Skeletal muscle tissue (tissue), 4 donors: ENCODE data around the gene WASHC3. TPM values are rescaled to one million over a fixed set of nuclear protein-coding genes. Genes with fewer than 3 reads are reported as not detected.

Experiments used
- H3K27ac ChIP-seq: one replicate; pipeline ENCODE4 v1.7.0; 2013; ENCODE audit warnings: mild to moderate bottlenecking, low read depth, low read length, inconsistent platforms
- H3K27me3 ChIP-seq, 3 donors: one replicate each; pipeline ENCODE4 v1.7.0; 2013; ENCODE audit warnings: low read length in 3 of 3; ENCODE audit not compliant: control insufficient read depth in 3 of 3, insufficient read depth in 3 of 3
- H3K36me3 ChIP-seq, 3 donors: one replicate each; pipeline ENCODE4 v1.7.0; 2013; ENCODE audit warnings: low read length in 3 of 3; ENCODE audit not compliant: control insufficient read depth in 3 of 3, insufficient read depth in 3 of 3
- H3K4me1 ChIP-seq, 3 donors: one replicate each; pipeline ENCODE4 v1.7.0; 2013; ENCODE audit warnings: low read length in 3 of 3, mild to moderate bottlenecking in 3 of 3; ENCODE audit not compliant: control insufficient read depth in 3 of 3, insufficient read depth in 3 of 3
- H3K4me3 ChIP-seq, 3 donors: one replicate each; pipeline ENCODE4 v1.7.0; 2013; ENCODE audit warnings: low read length in 3 of 3
- H3K9ac ChIP-seq, 3 donors: one replicate each; pipeline ENCODE4 v1.7.0; 2013; ENCODE audit warnings: low read length in 3 of 3, mild to moderate bottlenecking in 3 of 3, moderate library complexity in 2 of 3, low read depth in 1 of 3
- H3K9me3 ChIP-seq, 3 donors: one replicate each; pipeline ENCODE4 v1.7.0; 2013; ENCODE audit warnings: low read length in 3 of 3; ENCODE audit not compliant: control insufficient read depth in 3 of 3
- total RNA-seq: library from RNA; depleted of rRNA; stranded (reverse); fragments of >200 nt; gene quantifications from one replicate; pipeline ENCODE4 v1.2.3, GENCODE V29; 2014
- donor health status: Osteomylitis.

The WASHC3 gene
- total RNA-seq, 1 donor from 2014 or later: 40.7 TPM

GRCh38 chr12:102052192-102053061, 9.4 kb downstream of the WASHC3 start:
- Histone ChIP-seq H3K4me1 (no peaks in the 10 kb centered on the region), H3K27ac (no peak overlapping the region), H3K27me3 (no peaks in the 10 kb centered on the region), H3K9ac (no peak overlapping the region), H3K9me3 (no peaks in the 10 kb centered on the region), H3K4me3 (no peak overlapping the region), H3K36me3 (peaks cover 5 to 42% (median 17%) of the 10 kb centered on the region in 3 donors)

- Histone ChIP-seq H3K27ac (no peak overlapping the region), H3K9ac (no peak overlapping the region), H3K36me3 (peaks cover 5 to 42% (median 17%) of the 10 kb centered on the region in 3 donors), H3K4me3 (no peak overlapping the region), H3K9me3 (no peaks in the 10 kb centered on the region), H3K27me3 (no peaks in the 10 kb centered on the region), H3K4me1 (no peaks in the 10 kb centered on the region)
Observed at GRCh38 chr12:102051431-102051965, 10.3 kb downstream of the WASHC3 start.

DNA sequence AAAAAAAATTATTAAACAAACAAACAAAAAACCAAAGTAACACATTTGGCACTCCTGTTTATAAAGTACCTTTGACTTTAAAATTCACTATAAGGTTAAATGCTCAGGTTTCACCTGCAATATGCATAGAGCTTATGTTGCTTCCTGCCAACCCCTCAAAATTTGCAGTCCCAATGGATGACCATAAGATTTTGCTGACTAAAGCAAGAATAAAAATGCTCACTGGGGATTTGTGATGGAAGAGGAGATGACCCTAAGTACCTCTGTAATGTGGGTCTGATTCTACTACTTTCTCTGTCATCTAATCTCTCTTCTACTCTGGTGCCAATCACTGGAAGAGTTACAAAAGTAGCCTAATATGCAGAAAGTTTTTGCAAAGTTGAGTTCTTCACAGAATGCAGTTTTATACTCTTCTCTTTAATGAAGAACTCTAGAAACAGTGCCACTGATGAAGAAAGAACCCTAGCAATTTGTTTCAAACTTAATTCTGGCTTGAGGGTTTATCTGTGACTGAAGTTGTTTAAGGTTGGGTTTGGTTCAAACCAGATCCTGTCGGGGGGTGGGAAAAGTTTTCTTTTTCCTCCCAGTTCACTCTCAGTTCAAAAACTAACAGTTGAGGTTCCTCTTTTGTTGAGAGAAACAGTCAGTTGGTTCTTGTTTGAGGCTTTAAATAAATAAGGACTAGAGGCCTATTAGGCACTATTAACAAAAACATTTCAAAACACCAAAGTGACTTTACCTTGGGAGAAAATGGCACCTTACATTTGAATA, 10.9 kb downstream of the WASHC3 start:
- Histone ChIP-seq H3K4me1 (no peaks in the 10 kb centered on the region), H3K9ac (no peak overlapping the region), H3K4me3 (no peak overlapping the region), H3K27ac (no peak overlapping the region), H3K9me3 (no peaks in the 10 kb centered on the region), H3K36me3 (peaks cover 5 to 36% (median 22%) of the 10 kb centered on the region in 3 donors), H3K27me3 (no peaks in the 10 kb centered on the region)

DNA sequence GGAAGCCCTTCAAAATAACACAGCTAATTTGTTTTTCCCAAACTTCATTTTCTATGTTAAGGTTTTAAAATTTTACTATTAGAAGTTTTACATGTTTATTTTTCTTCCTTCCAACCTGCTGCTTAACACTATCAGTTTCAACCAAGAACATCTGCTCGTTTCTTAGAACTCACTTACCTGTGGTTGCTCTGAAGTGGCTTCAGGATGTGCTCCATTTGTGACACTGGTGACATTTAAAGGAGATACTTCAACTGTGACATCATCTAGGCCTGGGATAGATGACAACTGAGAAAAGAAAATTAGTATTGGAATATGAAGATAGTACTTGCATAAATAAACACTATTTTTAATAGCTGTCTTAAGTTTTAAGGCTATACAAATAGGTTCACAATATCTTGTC, 17.9 kb downstream of the WASHC3 start:
- peaks cover 4 to 42% (median 41%) of the 10 kb centered on the region in 3 donors for H3K36me3 ChIP-seq

DNA sequence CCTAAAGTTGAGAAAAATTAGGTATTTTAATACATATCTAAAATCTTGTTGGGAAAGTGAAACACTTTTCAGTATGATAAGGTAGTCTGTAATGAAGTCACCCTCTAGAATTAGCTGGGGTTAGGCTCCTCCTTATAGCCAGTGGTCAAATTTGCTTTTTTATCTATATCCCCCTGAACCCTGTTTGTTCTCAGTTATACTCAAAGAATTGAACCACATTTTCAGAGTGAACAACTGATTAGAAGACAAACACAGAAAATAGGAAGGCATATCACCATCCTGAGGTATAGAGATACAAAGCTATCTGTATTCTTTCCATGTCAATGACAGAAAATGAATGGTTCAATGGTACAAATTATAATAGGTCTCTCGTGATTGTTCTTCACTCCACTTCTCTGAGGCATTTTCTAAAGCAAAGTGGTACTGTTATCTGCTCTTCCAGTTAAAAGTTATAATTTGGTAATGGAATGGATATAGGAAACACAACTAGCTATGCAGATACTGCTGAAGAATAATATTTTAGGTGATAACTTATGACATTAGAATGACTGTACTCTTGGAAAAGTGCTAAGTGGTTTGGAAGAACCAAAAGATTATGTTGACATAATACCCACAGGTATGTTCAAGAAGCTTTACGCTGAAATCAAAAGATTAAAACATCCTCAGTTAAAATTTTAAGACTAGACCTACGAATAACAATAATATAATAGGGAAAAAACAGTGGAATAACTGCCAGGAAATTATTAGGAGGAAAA, 27.6 kb downstream of the WASHC3 start:
- no peaks in the 10 kb centered on the region for H3K4me1 ChIP-seq
- H3K27me3 ChIP-seq: no peaks in the 10 kb centered on the region
- H3K27ac ChIP-seq: no peak overlapping the region
- no peak overlapping the region for H3K4me3 ChIP-seq
- H3K36me3 ChIP-seq: peaks cover 0 to 34% (median 15%) of the 10 kb centered on the region in 3 donors
- no peaks in the 10 kb centered on the region for H3K9me3 ChIP-seq
- no peak overlapping the region for H3K9ac ChIP-seq

More for the DNA sequence above, 17.9 kb downstream of the WASHC3 start:
- Histone ChIP-seq H3K9ac (no peak overlapping the region), H3K27ac (no peak overlapping the region), H3K4me1 (no peaks in the 10 kb centered on the region), H3K9me3 (no peaks in the 10 kb centered on the region), H3K4me3 (no peak overlapping the region), H3K27me3 (no peaks in the 10 kb centered on the region)

- H3K27me3 ChIP-seq: no peaks in the 10 kb centered on the region
- H3K36me3 ChIP-seq: peaks cover 0 to 26% (median 7%) of the 10 kb centered on the region in 3 donors
- no peaks in the 10 kb centered on the region for H3K4me1 ChIP-seq
- no peak overlapping the region for H3K27ac ChIP-seq
- H3K9ac ChIP-seq: no peak overlapping the region
- H3K9me3 ChIP-seq: no peaks in the 10 kb centered on the region
- H3K4me3 ChIP-seq: no peak overlapping the region
Observed at GRCh38 chr12:102031852-102032251, 29.9 kb downstream of the WASHC3 start.

DNA sequence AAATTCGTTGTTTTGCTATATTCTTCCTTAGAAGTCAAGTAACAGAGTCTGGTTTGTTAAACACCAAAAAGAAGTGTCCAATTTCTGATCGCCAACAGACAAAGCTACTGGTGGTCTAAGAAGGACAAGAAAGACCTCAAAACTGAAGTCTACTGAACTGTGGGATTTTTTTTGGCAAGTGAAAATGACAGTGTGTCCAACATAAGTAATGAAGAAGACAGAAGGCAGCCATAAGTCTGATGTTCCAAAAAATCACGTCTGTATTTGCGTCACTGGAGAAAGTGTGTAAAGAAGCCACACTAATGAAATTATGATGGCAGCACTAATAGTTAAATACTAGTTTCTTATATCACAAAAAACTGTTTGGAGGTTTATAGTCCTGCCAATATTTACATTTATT, 32.6 kb downstream of the WASHC3 start:
- Histone ChIP-seq H3K9me3 (no peaks in the 10 kb centered on the region), H3K9ac (no peak overlapping the region), H3K27ac (no peak overlapping the region), H3K4me1 (no peaks in the 10 kb centered on the region), H3K4me3 (no peak overlapping the region), H3K27me3 (no peaks in the 10 kb centered on the region), H3K36me3 (peaks cover 0 to 22% (median 0%) of the 10 kb centered on the region in 3 donors)

DNA sequence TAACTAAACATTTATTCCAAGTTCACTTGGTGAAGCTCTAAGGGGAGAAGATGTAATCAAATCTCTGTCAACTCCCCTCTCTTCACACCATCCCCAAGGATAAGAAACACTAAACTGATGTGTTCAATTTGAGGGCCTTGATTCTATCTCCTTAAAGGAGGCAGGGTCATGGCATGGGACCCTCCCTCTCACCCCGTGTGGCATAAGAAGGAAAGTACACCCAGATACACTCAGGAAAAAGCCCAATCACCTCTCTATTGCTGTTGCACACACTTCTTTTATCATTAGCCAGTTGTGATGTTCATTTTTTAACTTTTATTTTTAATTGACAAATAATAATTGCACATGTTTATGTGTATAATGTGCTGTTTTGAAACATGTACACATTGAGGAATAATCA, 35.1 kb downstream of the WASHC3 start:
- H3K36me3 ChIP-seq: peaks cover 0 to 19% (median 4%) of the 10 kb centered on the region in 3 donors

DNA sequence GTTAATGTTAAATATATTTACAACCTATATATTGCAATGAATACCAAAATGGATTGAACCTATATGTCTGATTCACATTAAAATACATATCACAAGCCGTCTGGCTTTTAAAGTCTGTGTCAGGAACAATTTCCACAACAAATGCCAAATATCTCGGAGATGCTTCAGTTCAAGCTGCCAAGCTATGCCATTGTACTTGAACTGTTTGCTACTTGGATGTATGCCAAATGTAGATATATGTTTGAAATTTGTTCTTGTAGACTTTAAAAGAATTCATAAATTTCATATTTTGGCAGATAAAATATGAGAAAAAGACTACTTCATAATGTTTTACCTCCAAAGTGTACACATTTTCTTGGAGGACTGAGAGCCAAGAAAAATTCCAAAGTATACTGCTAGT, 37.0 kb downstream of the WASHC3 start:
- peaks cover 0 to 14% (median 4%) of the 10 kb centered on the region in 3 donors for H3K36me3 ChIP-seq
- no peaks in the 10 kb centered on the region for H3K9me3 ChIP-seq
- H3K9ac ChIP-seq: no peak overlapping the region
- no peaks in the 10 kb centered on the region for H3K4me1 ChIP-seq
- H3K27ac ChIP-seq: no peak overlapping the region
- H3K4me3 ChIP-seq: no peak overlapping the region
- H3K27me3 ChIP-seq: no peaks in the 10 kb centered on the region

More for the DNA sequence above, 35.1 kb downstream of the WASHC3 start:
- Histone ChIP-seq H3K4me3 (no peak overlapping the region), H3K27ac (no peak overlapping the region), H3K9ac (no peak overlapping the region), H3K27me3 (no peaks in the 10 kb centered on the region), H3K9me3 (no peaks in the 10 kb centered on the region), H3K4me1 (no peaks in the 10 kb centered on the region)
